DOHH2 (cell line): ENCODE data around the gene WNT5B.

Experiments
- CTCF ChIP-seq: fragments of 200-600 bp; sonication (generic); IDR thresholded peaks from one replicate; pipeline ENCODE4 v1.5.1; 2014; ENCODE audit warnings: antibody characterized with exemption, mild to moderate bottlenecking, low read depth, low read length; ENCODE audit not compliant: poor library complexity, severe bottlenecking
- EZH2phosphoT487 ChIP-seq: fragments of 200-600 bp; sonication (generic); IDR thresholded peaks from 2 replicates; pipeline ENCODE4 v1.6.1; 2017; ENCODE audit warnings: borderline replicate concordance, mild to moderate bottlenecking, antibody characterized with exemption, low read length, moderate library complexity, mixed read lengths

- TF ChIP-seq CTCF (no peak), EZH2phosphoT487 (no peak)
Measured at GRCh38 chr12:1591543-1591942, 37.5 kb upstream of the WNT5B start.
